Activated CD4-positive, alpha-beta T cell treated with anti-CD3 and anti-CD28 coated beads for 36 hours (primary cell): ENCODE data around the gene TRPM7. TPM values are rescaled to one million over a fixed set of nuclear protein-coding genes. Genes with fewer than 3 reads are reported as not detected.
"Not testable (repeated sequence)": the region's sequence is repeated elsewhere in the genome, so short reads cannot be mapped to it uniquely, and the experiment has no call there.

ENCODE experiments used
- ATAC-seq: fragments of 200-7000 bp; cut with Tn5 transposase; one replicate; pipeline ENCODE4 v1.10.0; 2021; ENCODE audit warnings: mild to moderate bottlenecking, moderate library complexity
- CTCF ChIA-PET: fragments of 350-600 bp; sonication (Branson Sonifier 250); formaldehyde crosslinking; loops from one replicate; lab custom pipeline; 2021; ENCODE audit warnings: antibody characterized with exemption; lab: Charles Lee
- POLR2A ChIA-PET: fragments of 350-600 bp; sonication (Branson Sonifier 250); formaldehyde crosslinking; loops from one replicate; lab custom pipeline; 2021; ENCODE audit warnings: antibody characterized with exemption, inconsistent platforms; lab: Charles Lee
- DNase-seq: peaks from one replicate; pipeline ENCODE4 v3.0.0-alpha.2; 2020
- H3K27ac Mint-ChIP-seq: one replicate; pipeline ENCODE4 v1.8.0; 2021; ENCODE audit warnings: mixed read lengths
- H3K27me3 Mint-ChIP-seq: one replicate; pipeline ENCODE4 v1.8.0; 2021; ENCODE audit warnings: mixed read lengths
- H3K36me3 Mint-ChIP-seq: one replicate; pipeline ENCODE4 v1.8.0; 2021; ENCODE audit warnings: low read depth, mixed read lengths
- H3K4me1 Mint-ChIP-seq: one replicate; pipeline ENCODE4 v1.8.0; 2021; ENCODE audit warnings: mixed read lengths
- H3K4me3 Mint-ChIP-seq: one replicate; pipeline ENCODE4 v1.8.0; 2021; ENCODE audit warnings: mild to moderate bottlenecking, moderate library complexity, mixed read lengths
- H3K9me3 Mint-ChIP-seq: one replicate; pipeline ENCODE4 v1.8.0; 2021; ENCODE audit warnings: low read depth, mixed read lengths
- intact Hi-C, 2 experiments: fragments of 100-400 bp; cut with DNase I in 1 of 2; cut with micrococcal nuclease in 1 of 2; formaldehyde crosslinking; loops; one replicate each; pipeline versions ENCODE4 v1.14.2 to v1.15.1; 2022 to 2024; cut with DNase I, micrococcal nuclease
- total RNA-seq, 2 experiments: library from RNA; stranded (reverse); gene quantifications; one replicate each; pipeline ENCODE4 v1.2.3, GENCODE V29; 2021

The TRPM7 gene
- total RNA-seq, 2 experiments from 2014 or later = 40.7 to 41.4 TPM

DNA sequence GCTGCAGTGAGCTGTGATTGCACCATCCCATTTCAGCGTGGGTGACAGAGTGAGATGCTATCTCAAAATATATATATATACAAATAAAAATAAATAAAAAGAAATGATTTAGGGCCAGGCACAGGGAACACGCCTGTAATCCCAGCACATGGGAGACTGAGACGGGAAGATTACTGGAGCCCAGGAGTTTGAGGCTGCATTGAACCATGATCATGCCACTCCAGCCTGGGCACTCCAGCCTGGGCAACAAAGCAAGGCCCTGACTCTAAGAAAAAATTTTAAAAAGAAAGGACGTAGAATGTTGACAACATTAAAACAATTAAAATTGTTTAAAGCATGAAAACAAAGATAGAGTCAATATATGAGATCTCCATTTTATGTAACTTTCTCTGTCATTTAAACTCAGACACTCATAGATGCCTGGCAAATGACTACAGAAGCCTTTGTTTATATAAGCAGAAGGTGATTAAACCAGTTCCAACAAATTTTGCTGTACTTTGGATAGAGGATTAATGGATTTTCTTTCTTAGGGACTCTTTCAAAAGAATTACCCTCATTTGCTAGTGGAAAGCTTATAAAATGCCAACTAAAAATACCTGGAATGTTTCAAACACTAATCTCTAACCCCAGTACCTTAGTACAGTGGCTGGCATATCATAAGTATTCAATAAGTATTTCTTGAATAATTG, 10.7 kb upstream of the TRPM7 start:
- intact Hi-C loops = no loop called here
- Mint-ChIP-seq H3K27ac (no peak overlapping the region), H3K36me3 (peaks cover 4% of the 10 kb centered on the region), H3K4me1 (no peaks in the 10 kb centered on the region), H3K4me3 (no peak overlapping the region), H3K27me3 (no peaks in the 10 kb centered on the region), H3K9me3 (no peaks in the 10 kb centered on the region)
- DNase-seq = no peak
- ChIA-PET POLR2A (no interaction called here), CTCF (interaction anchor here (0.6 kb wide), 1 partner anchor 180 kb away, joined by 3 read pairs; no protein-coding TSS in a partner anchor)
- no peak for ATAC-seq

DNA sequence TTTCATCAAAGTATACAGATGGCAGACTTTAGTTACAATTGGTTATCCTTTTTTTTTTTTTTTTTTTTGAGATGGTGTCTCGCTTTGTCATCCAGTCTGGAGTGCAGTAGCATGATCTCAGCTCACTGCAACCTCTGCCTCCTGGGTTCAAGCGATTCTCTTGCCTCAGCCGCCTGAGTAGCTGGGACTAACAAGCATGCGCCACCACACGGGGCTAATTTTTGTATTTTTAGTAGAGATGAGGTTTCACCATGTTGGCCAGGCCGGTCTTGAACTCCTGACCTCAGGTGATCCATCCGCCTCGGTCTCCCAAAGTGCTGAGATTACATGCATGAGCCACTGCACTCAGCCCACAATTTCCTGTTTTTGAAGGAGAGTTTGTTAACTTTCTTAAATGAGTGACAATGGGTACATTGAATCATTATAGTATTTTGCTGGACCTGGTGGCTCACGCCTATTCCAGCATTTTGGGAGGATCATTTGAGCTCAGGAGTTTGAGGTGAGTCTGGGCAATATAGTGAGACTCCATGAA, 8.1 kb upstream of the TRPM7 start:
- ATAC-seq, H3K27ac Mint-ChIP-seq, H3K36me3 Mint-ChIP-seq, intact Hi-C loops, H3K27me3 Mint-ChIP-seq, H3K4me1 Mint-ChIP-seq, H3K4me3 Mint-ChIP-seq, H3K9me3 Mint-ChIP-seq, POLR2A ChIA-PET: not testable (repeated sequence)
- CTCF ChIA-PET = interaction anchor here (0.8 to 1.6 kb wide), 4 partner anchors 9 to 55 kb away, joined by 3 to 5 read pairs (median 3); no protein-coding TSS in a partner anchor
- peak; percentile 24 for DNase-seq

GRCh38 chr15:50687302-50687902, 805 bp upstream of the TRPM7 start:
- H3K4me3 Mint-ChIP-seq = peak overlapping the region; percentile 99
- DNase-seq = no peak
- H3K4me1 Mint-ChIP-seq = peaks cover 43% of the 10 kb centered on the region
- H3K9me3 Mint-ChIP-seq = no peaks in the 10 kb centered on the region
- ATAC-seq = no peak
- CTCF ChIA-PET = no interaction called here
- H3K36me3 Mint-ChIP-seq = peaks cover 35% of the 10 kb centered on the region
- peak overlapping the region; percentile 97 for H3K27ac Mint-ChIP-seq
- intact Hi-C loops = loop anchor here (2.0 to 10.0 kb wide), 7 partner anchors 263 to 1147 kb away; partner anchors contain the start of genes DTWD1 (in 1 of the 2), FAM227B (in 1 of the 2), GABPB1 (in 1 of the 2) and LYSMD2 (in 1 of the 2)
- POLR2A ChIA-PET = interaction anchor here (0.8 to 0.9 kb wide), 2 partner anchors 14 to 220 kb away, joined by 3 to 5 read pairs; no protein-coding TSS in a partner anchor
- H3K27me3 Mint-ChIP-seq = no peaks in the 10 kb centered on the region

DNA sequence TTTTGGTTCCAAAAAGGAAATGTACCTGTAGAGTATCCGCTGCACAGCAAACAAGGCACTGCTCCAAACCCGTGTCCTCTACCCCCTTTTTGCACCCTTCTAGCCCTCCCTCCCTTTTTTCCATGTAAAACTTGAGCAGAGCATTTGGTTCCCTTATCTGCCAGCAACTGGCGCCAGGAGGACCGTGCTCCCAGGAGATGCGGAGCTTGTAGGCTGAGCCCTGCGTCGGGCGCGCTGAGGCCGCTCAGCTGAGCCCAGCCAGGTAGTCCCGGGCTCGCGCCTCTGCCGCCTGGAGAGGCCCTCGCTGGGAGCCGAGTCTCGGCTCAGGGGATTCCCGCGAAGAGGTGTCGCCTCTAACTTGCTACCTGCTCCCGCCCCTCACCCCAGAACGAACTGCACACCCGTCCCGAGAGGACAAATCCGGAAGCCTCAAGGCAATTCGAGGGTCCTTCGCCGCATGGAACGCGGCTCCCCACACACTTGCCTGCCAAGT, 575 bp downstream of the TRPM7 start:
- intact Hi-C loops = loop anchor here (1.0 to 10.0 kb wide), 16 partner anchors 11 to 1149 kb away; partner anchors contain the start of genes GABPB1 (in 2 of the 2), USP8 (in 2 of the 2), AP4E1 (in 1 of the 2) and DTWD1 (in 1 of the 2)

DNA sequence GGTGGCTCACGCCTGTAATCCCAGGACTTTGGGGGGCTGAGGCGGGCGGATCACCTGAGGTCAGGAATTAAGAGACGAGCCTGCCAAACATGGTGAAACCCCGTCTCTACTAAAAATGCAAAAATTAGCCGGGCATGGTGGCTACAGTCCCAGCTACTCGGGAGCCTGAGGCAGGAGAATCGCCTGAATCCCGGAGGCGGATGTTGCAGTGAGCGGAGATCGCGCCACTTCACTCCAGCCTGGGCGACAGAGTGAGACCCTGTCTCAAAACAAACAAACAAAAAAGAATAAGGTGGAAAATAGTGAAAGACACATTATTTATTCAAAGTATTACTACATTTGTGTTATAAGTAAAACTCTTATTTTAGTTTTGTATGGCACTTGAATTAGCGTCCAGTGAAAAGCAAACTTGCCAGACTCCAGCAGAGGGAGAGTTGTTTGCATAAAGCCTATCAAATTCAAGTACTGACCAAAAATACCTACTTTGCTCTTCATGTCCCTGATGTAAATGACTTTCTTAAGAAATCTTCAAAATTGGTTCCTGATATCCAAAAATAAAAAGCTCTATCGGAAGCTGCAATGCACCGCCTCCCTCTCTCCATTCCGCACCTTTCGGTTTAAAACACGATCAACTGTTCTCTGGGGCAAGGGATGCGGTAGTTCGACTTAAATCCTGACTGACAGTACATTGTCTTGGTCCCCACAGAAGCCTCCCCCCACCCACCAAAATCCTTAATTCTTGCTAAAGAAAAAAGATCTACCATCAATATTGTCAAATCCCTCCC, 1.2 kb downstream of the TRPM7 start:
- ATAC-seq (no peak), DNase-seq (no peak)
- peaks cover 55% of the 10 kb centered on the region for H3K4me1 Mint-ChIP-seq
- peaks cover 45% of the 10 kb centered on the region for H3K36me3 Mint-ChIP-seq
- no peaks in the 10 kb centered on the region for H3K9me3 Mint-ChIP-seq
- POLR2A ChIA-PET = interaction anchor here (0.5 to 1.9 kb wide), 2 partner anchors 79 to 219 kb away, joined by 4 to 6 read pairs; no protein-coding TSS in a partner anchor
- no peaks in the 10 kb centered on the region for H3K27me3 Mint-ChIP-seq
- H3K4me3 Mint-ChIP-seq = peak overlapping the region; percentile 99
- CTCF ChIA-PET = interaction anchor here (0.6 to 1.9 kb wide), 3 partner anchors 9 to 200 kb away, joined by 3 to 8 read pairs (median 4); no protein-coding TSS in a partner anchor
- peak overlapping the region; percentile 97 for H3K27ac Mint-ChIP-seq
- intact Hi-C loops = loop anchor here in 1 of 2 experiments (5.0 to 10.0 kb wide), 3 partner anchors 548 to 1149 kb away; partner anchors contain the start of gene LYSMD2

More for the DNA sequence above, 575 bp downstream of the TRPM7 start:
- Mint-ChIP-seq H3K27ac (peak overlapping the region; percentile 97), H3K9me3 (no peaks in the 10 kb centered on the region), H3K4me1 (peaks cover 55% of the 10 kb centered on the region), H3K4me3 (peak overlapping the region; percentile 99), H3K27me3 (no peaks in the 10 kb centered on the region), H3K36me3 (peaks cover 44% of the 10 kb centered on the region)
- ChIA-PET CTCF (interaction anchor here (0.6 to 1.9 kb wide), 3 partner anchors 10 to 199 kb away, joined by 4 to 8 read pairs (median 4); no protein-coding TSS in a partner anchor), POLR2A (interaction anchor here (0.5 to 1.9 kb wide), 3 partner anchors 79 to 196 kb away, joined by 3 to 6 read pairs (median 3); no protein-coding TSS in a partner anchor)
- DNase-seq (peak; percentile 89), ATAC-seq (peak; percentile 84)

- Mint-ChIP-seq H3K27me3 (no peaks in the 10 kb centered on the region), H3K4me1 (peaks cover 49% of the 10 kb centered on the region), H3K36me3 (peaks cover 45% of the 10 kb centered on the region), H3K9me3 (no peaks in the 10 kb centered on the region), H3K4me3 (no peak overlapping the region), H3K27ac (peak overlapping the region; percentile 78)
- DNase-seq = no peak
- ATAC-seq = no peak
- ChIA-PET POLR2A (no interaction called here), CTCF (no interaction called here)
- intact Hi-C loops = loop anchor here in 1 of 2 experiments (10.0 kb wide), 1 partner anchor 1153 kb away; no protein-coding TSS in a partner anchor
Measured at GRCh38 chr15:50681467-50681866, 5.1 kb downstream of the TRPM7 start.

GRCh38 chr15:50676799-50677483, 9.7 kb downstream of the TRPM7 start:
- POLR2A ChIA-PET = no interaction called here
- intact Hi-C loops = loop anchor here in 1 of 2 experiments (5.0 kb wide), 1 partner anchor 200 kb away; no protein-coding TSS in a partner anchor
- CTCF ChIA-PET = interaction anchor here (0.7 to 2.7 kb wide), 11 partner anchors 8 to 271 kb away, joined by 3 to 11 read pairs (median 6); partner anchors contain the start of gene AP4E1
- DNase-seq = no peak
- peaks cover 17% of the 10 kb centered on the region for H3K4me1 Mint-ChIP-seq
- peak overlapping the region; percentile 75 for H3K27ac Mint-ChIP-seq
- ATAC-seq = no peak
- H3K4me3 Mint-ChIP-seq = no peak overlapping the region
- H3K27me3 Mint-ChIP-seq = no peaks in the 10 kb centered on the region
- peaks cover 25% of the 10 kb centered on the region for H3K36me3 Mint-ChIP-seq
- no peaks in the 10 kb centered on the region for H3K9me3 Mint-ChIP-seq

DNA sequence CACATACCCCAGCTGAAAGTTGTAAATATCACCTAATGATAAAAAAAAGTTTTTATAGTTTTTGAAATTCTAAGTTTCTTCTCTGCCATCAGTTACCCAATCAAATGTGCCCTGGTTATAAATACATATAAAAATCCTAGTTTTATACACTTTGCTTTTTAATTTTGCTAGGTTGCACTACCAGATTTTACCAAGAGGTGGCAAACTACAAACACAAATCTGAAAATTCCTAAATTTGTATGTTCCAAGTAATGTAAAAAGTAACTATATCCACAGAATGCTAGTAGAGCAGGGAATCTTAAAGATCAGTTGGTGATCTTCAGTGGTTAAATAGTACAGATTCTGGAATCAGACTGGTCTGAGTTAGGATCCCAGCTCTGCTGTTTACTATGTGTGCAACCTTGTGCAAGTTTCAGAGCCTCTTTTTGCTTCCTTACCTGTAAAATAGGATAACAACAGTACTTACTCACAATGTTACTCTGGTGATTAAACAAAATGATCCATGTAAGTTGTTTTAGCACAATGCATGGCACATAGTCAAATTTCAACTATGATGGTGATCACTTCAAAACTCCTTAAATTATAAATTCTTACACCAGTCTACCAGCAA, 11.0 kb downstream of the TRPM7 start:
- no peaks in the 10 kb centered on the region for H3K27me3 Mint-ChIP-seq
- CTCF ChIA-PET = interaction anchor here (0.5 to 2.7 kb wide), 17 partner anchors 8 to 251 kb away, joined by 3 to 11 read pairs (median 4); partner anchors contain the start of gene AP4E1
- DNase-seq = no peak
- peaks cover 16% of the 10 kb centered on the region for H3K36me3 Mint-ChIP-seq
- peaks cover 12% of the 10 kb centered on the region for H3K4me1 Mint-ChIP-seq
- ATAC-seq = peak; percentile 26
- POLR2A ChIA-PET = no interaction called here
- no peak overlapping the region for H3K4me3 Mint-ChIP-seq
- H3K9me3 Mint-ChIP-seq = no peaks in the 10 kb centered on the region
- peak overlapping the region; percentile 29 for H3K27ac Mint-ChIP-seq
- intact Hi-C loops = loop anchor here (1.0 to 5.0 kb wide), 5 partner anchors 11 to 233 kb away; partner anchors contain the start of genes AP4E1 (in 2 of the 2) and TRPM7 (in 1 of the 2)

DNA sequence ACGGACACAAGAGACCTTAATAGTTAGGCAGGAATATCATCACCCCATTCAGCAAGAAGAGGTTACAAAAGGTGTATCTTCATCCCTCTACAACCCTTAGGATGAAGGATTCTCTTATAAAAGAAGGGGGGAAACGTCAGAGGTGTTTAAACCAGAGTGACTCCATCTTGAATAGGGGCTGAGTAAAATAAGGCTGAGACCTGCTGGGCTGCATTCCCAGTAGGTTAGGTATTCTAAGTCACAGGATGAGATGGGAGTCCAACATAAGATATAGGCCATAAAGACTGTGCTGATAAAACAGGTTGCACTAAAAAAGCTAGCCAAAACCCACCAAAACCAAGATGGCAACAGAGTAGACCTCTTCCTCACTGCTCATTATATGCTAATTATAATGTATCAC, 16.5 kb downstream of the TRPM7 start:
- DNase-seq = no peak
- POLR2A ChIA-PET = no interaction called here
- peaks cover 10% of the 10 kb centered on the region for H3K4me1 Mint-ChIP-seq
- ATAC-seq = no peak
- H3K36me3 Mint-ChIP-seq = peaks cover 18% of the 10 kb centered on the region
- H3K9me3 Mint-ChIP-seq = no peaks in the 10 kb centered on the region
- no peak overlapping the region for H3K27ac Mint-ChIP-seq
- CTCF ChIA-PET = interaction anchor here (0.7 kb wide), 1 partner anchor 145 kb away, joined by 3 read pairs; no protein-coding TSS in a partner anchor
- intact Hi-C loops = no loop called here
- H3K4me3 Mint-ChIP-seq = no peak overlapping the region
- no peaks in the 10 kb centered on the region for H3K27me3 Mint-ChIP-seq
